ENCODE data around the gene ARHGEF4.

GRCh38 chr2:130913891-130914290 lies 77.2 kb downstream of the ARHGEF4 start:
- TF ChIP-seq CTCF (optimal IDR thresholded peaks at IDR 0.05 in 1 of 3, IDR thresholded peaks at IDR 0.05 in 1 of 3, conservative IDR thresholded peaks at IDR 0.05 in 1 of 3; ENCODE audit: extremely low read depth in 1 of 3, insufficient read depth in 2 of 3, low read length in 3 of 3) (no peak), EZH2 (IDR thresholded peaks at IDR 0.05; ENCODE audit: low read length) (no peak)

Measured in keratinocyte (primary cell).